GM19025 (cell line): ENCODE results near the gene TOMM70.
"Not testable (repeated sequence)": the region's sequence is repeated elsewhere in the genome, so short reads cannot be mapped to it uniquely, and the experiment has no call there.

Source experiments
- ATAC-seq: cut with Tn5 transposase; IDR thresholded peaks from one replicate; pipeline ENCODE4 v1.9.1; 2021; ENCODE audit warnings: mild to moderate bottlenecking, low read depth, moderate library complexity; ENCODE audit not compliant: unreplicated experiment

Gene TOMM70

GRCh38 chr3:100331660-100332059 lies 69.2 kb downstream of the TOMM70 start:
- ATAC-seq: no peak

- no peak for ATAC-seq
These were observed 70.2 kb downstream of the TOMM70 start for GRCh38 chr3:100330651-100331050.

- no peak for ATAC-seq
These were observed 70.9 kb downstream of the TOMM70 start for GRCh38 chr3:100329800-100330489.

GRCh38 chr3:100327377-100327776 lies 73.5 kb downstream of the TOMM70 start:
- not testable (repeated sequence) for ATAC-seq

DNA sequence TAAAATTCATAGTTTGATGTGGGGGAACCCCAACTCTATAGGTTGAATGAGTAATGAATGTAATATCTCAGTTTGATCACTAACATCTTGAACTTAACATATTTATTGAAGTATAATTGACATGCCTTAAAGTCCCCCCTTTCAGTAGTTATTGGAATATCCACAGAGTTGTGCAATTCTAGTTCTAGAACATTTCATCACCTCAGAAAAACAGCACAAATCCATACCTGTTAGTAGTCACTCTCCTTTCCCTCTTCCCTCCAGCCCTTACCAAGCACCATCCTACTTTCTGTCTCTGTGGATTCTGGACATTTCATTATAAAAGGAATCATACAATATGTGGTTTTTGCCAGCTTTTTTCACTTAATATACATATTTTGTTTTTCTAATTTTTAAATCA lies 75.1 kb downstream of the TOMM70 start:
- no peak for ATAC-seq

GRCh38 chr3:100324044-100324443 lies 76.8 kb downstream of the TOMM70 start:
- ATAC-seq: no peak

DNA sequence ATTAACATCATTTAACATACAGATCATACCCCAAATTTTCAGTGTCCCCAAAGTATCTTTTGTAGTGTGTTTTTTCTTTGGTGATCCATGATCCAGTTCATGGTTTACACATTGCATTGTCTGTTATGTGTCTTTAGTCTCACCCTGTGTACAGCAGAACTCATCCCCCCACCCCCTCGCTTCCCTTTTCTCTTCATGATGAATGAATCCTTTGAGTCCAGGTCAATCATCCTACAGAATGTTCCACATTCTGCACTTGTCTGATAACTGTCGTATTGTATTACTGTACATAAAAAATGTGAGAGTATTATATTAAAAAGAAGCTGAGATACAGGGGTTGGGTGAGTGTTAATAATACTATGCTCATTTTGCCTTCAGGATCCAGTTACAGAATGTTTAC lies 80.9 kb downstream of the TOMM70 start:
- no peak for ATAC-seq

GRCh38 chr3:100317912-100318311 lies 83.0 kb downstream of the TOMM70 start:
- no peak for ATAC-seq

- ATAC-seq: no peak
These were observed 84.2 kb downstream of the TOMM70 start for GRCh38 chr3:100316641-100317069.
